ENCODE results near the gene ZNF865.

The ZNF865 gene

GRCh38 chr19:55658846-55659459 lies 53.5 kb downstream of the ZNF865 start:
- no peak for DNase-seq (ENCODE audit: low spot score)

GRCh38 chr19:55659822-55660221 lies 54.4 kb downstream of the ZNF865 start:
- no peak for DNase-seq (ENCODE audit: low spot score)

- no peak for DNase-seq (ENCODE audit: low spot score)
Measured at GRCh38 chr19:55660404-55660803, 55.0 kb downstream of the ZNF865 start.

- no peak for DNase-seq (ENCODE audit: low spot score)
Measured at GRCh38 chr19:55660991-55661390, 55.5 kb downstream of the ZNF865 start.

GRCh38 chr19:55661826-55662225 lies 56.4 kb downstream of the ZNF865 start:
- no peak for DNase-seq (ENCODE audit: low spot score)

- DNase-seq (ENCODE audit: low spot score): no peak
Measured at GRCh38 chr19:55663846-55664536, 58.5 kb downstream of the ZNF865 start.

GRCh38 chr19:55666343-55667005 lies 61.0 kb downstream of the ZNF865 start:
- DNase-seq (ENCODE audit: low spot score): no peak

Measured in hepatic stellate cell (primary cell).